Left lung (tissue), 10 donors: ENCODE results near the gene KRT75. TPM values are rescaled to one million over a fixed set of nuclear protein-coding genes. Genes with fewer than 3 reads are reported as not detected.
A peak's percentile ranks its signal among the peaks of the same experiment; 100 is the strongest.

ENCODE experiments used
- ATAC-seq: fragments of 200-7000 bp; cut with Tn5 transposase; one replicate; pipeline ENCODE4 v1.9.1; 2020; ENCODE audit warnings: moderate library complexity
- DNase-seq, 4 donors: peaks; one replicate each; pipeline ENCODE4 v3.0.0-alpha.2; 2013 to 2020
- H3K27ac ChIP-seq, 2 donors: fragments of 200-600 bp; sonication (generic) in 1 of 2; one replicate each; pipeline versions ENCODE4 v1.5.0 to v1.8.0; 2020 to 2021
- H3K27me3 ChIP-seq, 2 donors: fragments of 200-600 bp; sonication (generic) in 1 of 2; one replicate each; pipeline versions ENCODE4 v1.5.0 to v1.8.0; 2020 to 2021
- H3K36me3 ChIP-seq, 2 donors: fragments of 200-600 bp; sonication (generic) in 1 of 2; one replicate each; pipeline versions ENCODE4 v1.5.0 to v1.8.0; 2020 to 2021
- H3K4me1 ChIP-seq, 2 donors: fragments of 200-600 bp; one replicate each; pipeline ENCODE4 v1.8.0; 2021
- H3K4me3 ChIP-seq, 2 donors: fragments of 200-600 bp; sonication (generic) in 1 of 2; one replicate each; pipeline versions ENCODE4 v1.5.0 to v1.8.0; 2020 to 2021; ENCODE audit warnings: mild to moderate bottlenecking in 1 of 2
- H3K9me3 ChIP-seq, 2 donors: fragments of 200-600 bp; sonication (generic) in 1 of 2; one replicate each; pipeline versions ENCODE4 v1.5.0 to v1.8.0; 2020 to 2021
- intact Hi-C, 2 donors: fragments of 100-400 bp; cut with DNase I; formaldehyde crosslinking; loops; one replicate each; pipeline versions ENCODE4 v1.11.2 to v1.14.2; 2022
- polyA plus RNA-seq, 6 donors: library from polyadenylated mRNA; unstranded; fragments of 120-200 nt; gene quantifications; one replicate each; pipeline ENCODE4 v1.2.1, GENCODE V29; 2013; ENCODE audit not compliant: insufficient read length in 6 of 6
- total RNA-seq, 2 donors: library from RNA; stranded (reverse); fragmentation: NEBNext Ultra II Directional; extraction: Animal tissue kit (Norgen Biotek cat#: 25700); gene quantifications; one replicate each; pipeline ENCODE4 v1.2.1, GENCODE V29; 2021
- TF ChIP-seq, protein P1 (sequence below), 2 donors: fragments of 200-600 bp; sonication (generic) in 1 of 2; IDR thresholded peaks; one replicate each; pipeline versions ENCODE4 v1.5.0 to v1.8.0; 2021; ENCODE audit warnings: antibody characterized with exemption in 2 of 2
- donor health status: DM: no; HTN: yes; CAD: no.
- donor health status: DM: no; HTN: no; CAD: no.

KRT75 gene
- total and polyA plus RNA-seq, 8 donors: not detected

DNA sequence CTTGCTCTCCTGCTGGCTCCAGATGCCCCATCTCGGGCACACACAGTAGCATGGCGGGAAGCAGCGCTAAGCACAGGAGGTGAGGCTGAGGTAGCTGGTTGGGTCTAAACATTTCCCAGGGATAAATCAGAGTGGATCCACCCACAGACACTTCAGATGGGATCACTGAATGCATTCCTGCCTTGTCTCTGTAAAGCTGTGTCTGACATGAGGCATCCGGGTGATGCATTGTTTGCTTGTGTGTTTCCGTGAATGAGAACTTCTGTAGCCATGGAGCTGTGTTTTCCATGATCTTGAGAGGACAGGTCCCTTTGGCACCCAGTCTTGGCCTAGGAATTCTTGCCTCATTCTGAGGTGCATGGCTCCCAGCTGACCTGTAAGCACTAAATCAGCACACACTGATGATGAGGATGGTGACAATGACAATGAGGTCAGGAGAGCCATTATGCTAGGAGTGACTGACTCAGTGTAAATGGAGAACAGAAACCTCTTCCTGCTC, 6.7 kb upstream of the KRT75 start:
- Histone ChIP-seq H3K27me3 (peaks cover 0 to 30% of the 10 kb centered on the region in 2 donors), H3K4me1 (no peaks in the 10 kb centered on the region), H3K36me3 (no peaks in the 10 kb centered on the region), H3K9me3 (no peaks in the 10 kb centered on the region), H3K27ac (no peak overlapping the region), H3K4me3 (no peak overlapping the region)
- TF ChIP-seq, protein P1, sequence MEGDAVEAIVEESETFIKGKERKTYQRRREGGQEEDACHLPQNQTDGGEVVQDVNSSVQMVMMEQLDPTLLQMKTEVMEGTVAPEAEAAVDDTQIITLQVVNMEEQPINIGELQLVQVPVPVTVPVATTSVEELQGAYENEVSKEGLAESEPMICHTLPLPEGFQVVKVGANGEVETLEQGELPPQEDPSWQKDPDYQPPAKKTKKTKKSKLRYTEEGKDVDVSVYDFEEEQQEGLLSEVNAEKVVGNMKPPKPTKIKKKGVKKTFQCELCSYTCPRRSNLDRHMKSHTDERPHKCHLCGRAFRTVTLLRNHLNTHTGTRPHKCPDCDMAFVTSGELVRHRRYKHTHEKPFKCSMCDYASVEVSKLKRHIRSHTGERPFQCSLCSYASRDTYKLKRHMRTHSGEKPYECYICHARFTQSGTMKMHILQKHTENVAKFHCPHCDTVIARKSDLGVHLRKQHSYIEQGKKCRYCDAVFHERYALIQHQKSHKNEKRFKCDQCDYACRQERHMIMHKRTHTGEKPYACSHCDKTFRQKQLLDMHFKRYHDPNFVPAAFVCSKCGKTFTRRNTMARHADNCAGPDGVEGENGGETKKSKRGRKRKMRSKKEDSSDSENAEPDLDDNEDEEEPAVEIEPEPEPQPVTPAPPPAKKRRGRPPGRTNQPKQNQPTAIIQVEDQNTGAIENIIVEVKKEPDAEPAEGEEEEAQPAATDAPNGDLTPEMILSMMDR (IDR thresholded peaks at IDR 0.05): no peak
- DNase-seq: no peak
- intact Hi-C loops: no loop called here
- ATAC-seq: no peak

DNA sequence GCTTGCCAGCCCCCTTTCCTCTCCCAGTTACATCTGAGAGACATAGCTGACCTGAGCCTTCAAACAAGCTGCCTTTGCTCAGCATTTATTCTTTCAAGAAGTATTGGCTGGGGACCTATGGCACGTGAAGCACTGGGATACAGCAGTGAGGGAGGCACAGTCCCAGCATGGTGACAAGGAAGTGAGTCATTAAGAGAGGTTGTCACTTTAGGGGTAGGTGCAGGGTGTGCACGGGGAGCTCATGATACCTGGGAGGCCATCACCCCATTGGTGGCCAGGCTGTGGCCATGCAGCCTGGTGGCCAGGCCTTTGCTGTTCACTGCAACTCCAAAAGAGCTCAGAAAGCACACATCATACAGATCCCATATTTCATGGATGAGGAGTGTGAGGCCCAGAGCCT, 5.7 kb upstream of the KRT75 start:
- TF ChIP-seq, protein P1 (IDR thresholded peaks at IDR 0.05): no peak
- no peak for ATAC-seq
- H3K27ac ChIP-seq: no peak overlapping the region
- DNase-seq: no peak
- no peaks in the 10 kb centered on the region for H3K9me3 ChIP-seq
- H3K4me1 ChIP-seq: no peaks in the 10 kb centered on the region
- no peak overlapping the region for H3K4me3 ChIP-seq
- no peaks in the 10 kb centered on the region for H3K36me3 ChIP-seq
- intact Hi-C loops: no loop called here
- peaks cover 0 to 30% of the 10 kb centered on the region in 2 donors for H3K27me3 ChIP-seq

DNA sequence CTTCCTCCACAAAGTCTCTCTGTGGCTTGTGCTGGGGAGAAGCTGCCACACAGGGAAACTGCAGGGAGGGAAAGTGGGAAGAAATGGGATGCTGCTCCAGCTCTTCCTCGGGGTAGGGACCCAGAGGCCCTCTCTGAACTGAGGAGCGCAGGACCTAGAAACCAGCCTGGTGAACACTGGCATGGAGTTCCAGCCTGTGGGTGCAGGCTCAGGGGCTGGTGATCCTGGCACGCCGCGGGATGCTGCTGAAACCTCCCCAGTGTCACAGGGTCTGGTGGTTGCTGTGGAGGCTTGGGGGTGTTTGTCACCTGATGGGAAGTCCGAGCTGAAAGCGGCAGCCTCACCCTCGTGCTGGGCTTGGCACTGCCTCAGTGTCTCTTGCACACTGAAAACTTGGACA, 5.2 kb upstream of the KRT75 start:
- peaks cover 0 to 34% of the 10 kb centered on the region in 2 donors for H3K27me3 ChIP-seq
- no peaks in the 10 kb centered on the region for H3K4me1 ChIP-seq
- DNase-seq (no peak), ATAC-seq (no peak)
- no peaks in the 10 kb centered on the region for H3K36me3 ChIP-seq
- no peak overlapping the region for H3K27ac ChIP-seq
- no peak overlapping the region for H3K4me3 ChIP-seq
- H3K9me3 ChIP-seq: no peaks in the 10 kb centered on the region
- intact Hi-C loops: no loop called here
- TF ChIP-seq, protein P1 (IDR thresholded peaks at IDR 0.05): no peak

DNA sequence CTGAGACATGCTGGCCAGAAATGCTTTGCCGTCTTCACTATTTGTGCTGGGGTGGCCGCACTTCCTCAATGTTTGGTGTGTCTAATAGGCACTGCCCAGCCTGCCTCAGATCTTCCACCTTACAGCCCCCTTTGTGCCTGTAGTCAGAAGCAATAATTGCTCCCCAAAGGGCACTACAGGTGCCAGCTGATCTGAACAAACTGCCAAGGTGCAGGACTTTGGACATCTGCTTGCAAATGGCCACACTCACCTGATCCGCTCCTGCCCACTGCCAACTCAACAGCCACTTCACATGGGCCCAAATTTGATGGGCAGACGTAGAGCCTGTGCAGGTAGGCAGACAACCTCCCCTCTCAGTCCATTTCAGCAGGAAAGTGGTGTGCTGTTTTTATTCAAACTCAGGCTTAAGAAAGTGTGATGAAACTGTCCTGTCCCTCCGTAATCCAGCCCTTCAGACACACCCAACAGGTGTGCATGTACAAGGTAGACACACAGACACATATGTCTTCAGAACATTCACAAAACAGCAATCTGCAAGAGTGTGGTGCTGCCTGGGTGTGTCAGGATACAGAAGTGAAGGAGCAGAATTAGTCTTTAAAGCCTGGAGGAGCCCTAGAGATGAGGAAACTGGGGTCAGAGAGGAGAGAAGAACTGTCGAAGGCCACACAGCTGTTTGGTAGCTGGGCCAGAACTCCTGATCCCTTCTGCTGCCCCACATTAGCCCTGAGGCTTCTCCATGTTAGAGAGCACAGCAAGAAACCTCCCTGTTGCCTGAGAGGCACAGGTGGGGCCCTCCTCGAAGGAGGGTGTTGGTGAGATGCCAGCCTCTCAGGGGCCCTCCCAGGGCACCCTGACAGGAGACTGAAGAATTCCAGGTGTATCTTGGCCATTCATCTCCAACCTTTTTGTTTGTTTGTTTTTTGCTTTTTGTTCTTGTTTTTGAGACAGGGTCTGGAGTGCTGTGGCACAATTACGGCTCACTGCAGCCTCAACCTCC, 4.4 kb upstream of the KRT75 start:
- DNase-seq (no peak), ATAC-seq (no peak)
- intact Hi-C loops: no loop called here
- Histone ChIP-seq H3K4me3 (no peak overlapping the region), H3K36me3 (no peaks in the 10 kb centered on the region), H3K9me3 (no peaks in the 10 kb centered on the region), H3K4me1 (no peaks in the 10 kb centered on the region), H3K27me3 (peaks cover 0 to 42% of the 10 kb centered on the region in 2 donors), H3K27ac (no peak overlapping the region)
- TF ChIP-seq, protein P1 (IDR thresholded peaks at IDR 0.05): no peak

DNA sequence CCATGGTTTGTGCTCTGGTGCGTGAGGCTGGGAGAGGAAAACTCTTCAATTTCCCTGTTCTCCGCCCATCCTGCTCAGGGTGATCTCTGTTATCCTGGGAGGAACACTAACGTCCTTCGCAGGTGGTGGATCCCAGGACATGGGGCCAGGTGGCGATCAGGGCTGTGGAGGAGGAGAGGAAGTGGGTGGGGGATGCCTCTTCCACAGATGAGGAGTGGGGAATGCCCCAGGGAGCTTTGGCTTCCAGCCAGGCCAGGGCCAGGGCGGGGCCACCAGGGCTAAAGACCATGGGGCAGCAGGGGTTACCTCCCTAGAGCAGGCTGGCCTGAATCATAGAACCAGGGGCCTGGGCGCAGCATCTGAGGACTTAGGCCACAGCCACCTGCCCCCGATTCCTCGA, 3.3 kb upstream of the KRT75 start:
- ATAC-seq (no peak), DNase-seq (peak in 1 of 4 donors; percentile 60)
- TF ChIP-seq, protein P1 (IDR thresholded peaks at IDR 0.05): no peak
- no peak overlapping the region for H3K27ac ChIP-seq
- intact Hi-C loops: no loop called here
- H3K4me1 ChIP-seq: no peaks in the 10 kb centered on the region
- H3K9me3 ChIP-seq: no peaks in the 10 kb centered on the region
- H3K4me3 ChIP-seq: no peak overlapping the region
- H3K36me3 ChIP-seq: no peaks in the 10 kb centered on the region
- peaks cover 0 to 46% of the 10 kb centered on the region in 2 donors for H3K27me3 ChIP-seq
